Endodermal cell (in vitro differentiated cells): Measurements from ENCODE around the gene CORO2B. TPM values are rescaled to one million over a fixed set of nuclear protein-coding genes. Genes with fewer than 3 reads are reported as not detected.

Source experiments
- DNase-seq: peaks from one replicate; pipeline ENCODE4 v3.0.0-alpha.2; 2017
- H3K27ac ChIP-seq: 2 replicates; pipeline ENCODE4 v1.5.1; 2013; ENCODE audit warnings: mild to moderate bottlenecking, low read depth, low read length, moderate library complexity
- H3K27me3 ChIP-seq: 2 replicates; pipeline ENCODE4 v1.6.1; 2013; ENCODE audit warnings: mild to moderate bottlenecking, low read length, moderate library complexity; ENCODE audit not compliant: insufficient read depth, control insufficient read depth, poor library complexity, severe bottlenecking
- H3K36me3 ChIP-seq: 2 replicates; pipeline ENCODE4 v1.7.0; 2013; ENCODE audit warnings: mild to moderate bottlenecking, low read length, moderate library complexity; ENCODE audit not compliant: control insufficient read depth, insufficient read depth
- H3K4me1 ChIP-seq: one replicate; pipeline ENCODE4 v1.7.0; 2013; ENCODE audit warnings: low read length; ENCODE audit not compliant: control insufficient read depth, insufficient read depth
- H3K4me3 ChIP-seq: 2 replicates; pipeline ENCODE4 v1.5.1; 2013; ENCODE audit warnings: mild to moderate bottlenecking, low read length, moderate library complexity
- H3K9ac ChIP-seq: 2 replicates; pipeline ENCODE4 v1.6.1; 2013; ENCODE audit warnings: mild to moderate bottlenecking, low read length, moderate library complexity; ENCODE audit not compliant: poor library complexity, severe bottlenecking; ENCODE audit errors: extremely low read depth
- H3K9me3 ChIP-seq: 2 replicates; pipeline ENCODE4 v1.6.1; 2013; ENCODE audit warnings: mild to moderate bottlenecking, low read length, moderate library complexity; ENCODE audit not compliant: control insufficient read depth
- H3K27ac Mint-ChIP-seq: 2 replicates; pipeline ENCODE4 v1.8.0; 2020; ENCODE audit warnings: mixed read lengths
- H3K27me3 Mint-ChIP-seq: 2 replicates; pipeline ENCODE4 v1.8.0; 2021; ENCODE audit warnings: mild to moderate bottlenecking, mixed read lengths; ENCODE audit not compliant: insufficient read depth
- H3K36me3 Mint-ChIP-seq: 2 replicates; pipeline ENCODE4 v1.8.0; 2020; ENCODE audit warnings: low read depth, mixed read lengths
- H3K4me1 Mint-ChIP-seq: 2 replicates; pipeline ENCODE4 v1.8.0; 2020; ENCODE audit warnings: mixed read lengths
- H3K4me3 Mint-ChIP-seq: 2 replicates; pipeline ENCODE4 v1.8.0; 2020; ENCODE audit warnings: mild to moderate bottlenecking, moderate library complexity, mixed read lengths
- H3K9me3 Mint-ChIP-seq: 2 replicates; pipeline ENCODE4 v1.8.0; 2020; ENCODE audit warnings: mild to moderate bottlenecking, mixed read lengths
- CTCF ChIP-seq: fragments of 200-600 bp; sonication (generic); conservative IDR thresholded peaks from 2 replicates; pipeline ENCODE4 v1.5.0; 2021; ENCODE audit warnings: antibody characterized with exemption, mild to moderate bottlenecking
- WGBS, 2 experiments: methylation state at CpG; one replicate each; pipeline versions ENCODE4 v1.1.5 to v1.1.7; 2013; ENCODE audit warnings: missing lambda C conversion rate in 2 of 2, mixed read lengths in 1 of 2; ENCODE audit not compliant: insufficient coverage in 1 of 2, insufficient read length in 1 of 2; 5-methylcytosine and 5-hydroxymethylcytosine counted together
- total RNA-seq, 2 donors: library from RNA; stranded (reverse); fragmentation: NEBNext Ultra II Directional in 1 of 2; extraction: Animal tissue kit (Norgen Biotek cat#: 25700) in 1 of 2; gene quantifications; 2 replicates in 1 of 2; 3 replicates in 1 of 2; pipeline ENCODE4 v1.2.1, GENCODE V29; 2021

CORO2B gene
- total RNA-seq, 2 donors from 2014 or later = 1.1 to 1.2 TPM

GRCh38 chr15:68640791-68641331 is 62.1 kb downstream of the CORO2B start:
- H3K4me1 Mint-ChIP-seq = peaks cover 4% of the 10 kb centered on the region
- peak overlapping the region; percentile 55 for H3K27ac ChIP-seq

GRCh38 chr15:68641376-68641775 is 62.6 kb downstream of the CORO2B start:
- no peak overlapping the region for H3K4me3 ChIP-seq
- H3K27me3 Mint-ChIP-seq = no peaks in the 10 kb centered on the region
- no peaks in the 10 kb centered on the region for H3K36me3 Mint-ChIP-seq
- no peak for DNase-seq
- no peak overlapping the region for H3K9ac ChIP-seq
- no peaks in the 10 kb centered on the region for H3K27me3 ChIP-seq
- no peak for TF ChIP-seq CTCF
- WGBS, 2 experiments = 80 to 97% methylated on average over 3 to 7 of the region's 7 CpGs
- H3K4me1 Mint-ChIP-seq = peaks cover 4% of the 10 kb centered on the region
- H3K36me3 ChIP-seq = no peaks in the 10 kb centered on the region
- no peak overlapping the region for H3K27ac Mint-ChIP-seq
- no peaks in the 10 kb centered on the region for H3K9me3 ChIP-seq
- H3K9me3 Mint-ChIP-seq = no peaks in the 10 kb centered on the region
- no peak overlapping the region for H3K4me3 Mint-ChIP-seq
- H3K4me1 ChIP-seq = peaks cover 13% of the 10 kb centered on the region
- H3K27ac ChIP-seq = peak overlapping the region; percentile 55

More at GRCh38 chr15:68640791-68641331, 62.1 kb downstream of the CORO2B start:
- Mint-ChIP-seq H3K36me3 (no peaks in the 10 kb centered on the region), H3K4me3 (no peak overlapping the region), H3K9me3 (no peaks in the 10 kb centered on the region), H3K27me3 (no peaks in the 10 kb centered on the region), H3K27ac (no peak overlapping the region)
- Histone ChIP-seq H3K4me1 (peaks cover 13% of the 10 kb centered on the region), H3K36me3 (no peaks in the 10 kb centered on the region), H3K27me3 (no peaks in the 10 kb centered on the region), H3K9ac (no peak overlapping the region), H3K4me3 (no peak overlapping the region), H3K9me3 (no peaks in the 10 kb centered on the region)
- peak; percentile 52 for DNase-seq
- WGBS, 2 experiments = 67 to 75% methylated on average over 3 to 8 of the region's 8 CpGs
- TF ChIP-seq CTCF = no peak

GRCh38 chr15:68642491-68642845 is 63.7 kb downstream of the CORO2B start:
- H3K27ac ChIP-seq = no peak overlapping the region
- DNase-seq = peak; percentile 82
- peaks cover 4% of the 10 kb centered on the region for H3K4me1 Mint-ChIP-seq

More at GRCh38 chr15:68642491-68642845, 63.7 kb downstream of the CORO2B start:
- H3K27ac Mint-ChIP-seq = peak overlapping the region; percentile 27
- Histone ChIP-seq H3K9ac (no peak overlapping the region), H3K36me3 (no peaks in the 10 kb centered on the region), H3K27me3 (no peaks in the 10 kb centered on the region), H3K4me3 (no peak overlapping the region), H3K9me3 (no peaks in the 10 kb centered on the region), H3K4me1 (peaks cover 13% of the 10 kb centered on the region)
- H3K9me3 Mint-ChIP-seq = no peaks in the 10 kb centered on the region
- peak; percentile 27 for TF ChIP-seq CTCF
- WGBS, 2 experiments = 80 to 92% methylated on average over 2 to 5 of the region's 5 CpGs
- no peaks in the 10 kb centered on the region for H3K27me3 Mint-ChIP-seq
- no peak overlapping the region for H3K4me3 Mint-ChIP-seq
- no peaks in the 10 kb centered on the region for H3K36me3 Mint-ChIP-seq
